ENCODE measurements around the gene GTPBP6. TPM values are rescaled to one million over a fixed set of nuclear protein-coding genes. Genes with fewer than 3 reads are reported as not detected.

GTPBP6 gene
- 69.9 and 75.6 TPM in 2 replicates for total RNA-seq

- ATAC-seq (ENCODE audit: low read depth), result peak; percentile 75
- no peaks in the 10 kb centered on the region for H3K27me3 Mint-ChIP-seq
- ChIA-PET POLR2A (no interaction called here), CTCF (no interaction called here)
- peak within 1 kb of the TSS; percentile 98 for H3K27ac Mint-ChIP-seq
- no peak for TF ChIP-seq CTCF (IDR thresholded peaks at IDR 0.05)
- H3K4me3 Mint-ChIP-seq, result peak within 1 kb of the TSS; percentile 94
- H3K4me1 Mint-ChIP-seq, result peaks cover 32% of the 10 kb centered on the region
- H3K9me3 Mint-ChIP-seq, result no peaks in the 10 kb centered on the region
- H3K36me3 Mint-ChIP-seq (ENCODE audit: low read depth), result peaks cover 16% of the 10 kb centered on the region
- intact Hi-C loops (cut with micrococcal nuclease), result loop anchor here (1.0 to 2.0 kb wide), 3 partner anchors 36 to 1074 kb away; partner anchors contain the start of gene SLC25A6
- peak; percentile 97 for DNase-seq
Measured at GRCh38 chrX:318739-319578, at the start of gene GTPBP6. Gene GTPBP6 (minus strand): TSS chrX:318796. CDS start chrX:318787, 9 bp downstream.

GRCh38 chrX:367866-368265, 49.3 kb upstream of the GTPBP6 start:
- Mint-ChIP-seq H3K27ac (no peak overlapping the region), H3K36me3 (ENCODE audit: low read depth) (peaks cover 4% of the 10 kb centered on the region), H3K4me1 (peaks cover 13% of the 10 kb centered on the region), H3K4me3 (no peak overlapping the region), H3K9me3 (no peaks in the 10 kb centered on the region), H3K27me3 (peaks cover 11% of the 10 kb centered on the region)
- DNase-seq (no peak), ATAC-seq (ENCODE audit: low read depth) (no peak)
- POLR2A ChIA-PET, result no interaction called here
- no peak for TF ChIP-seq CTCF (IDR thresholded peaks at IDR 0.05)
- intact Hi-C loops (cut with micrococcal nuclease), result no loop called here
- CTCF ChIA-PET, result no interaction called here

- H3K4me1 Mint-ChIP-seq, result peaks cover 13% of the 10 kb centered on the region
- H3K9me3 Mint-ChIP-seq, result no peaks in the 10 kb centered on the region
- peaks cover 4% of the 10 kb centered on the region for H3K36me3 Mint-ChIP-seq (ENCODE audit: low read depth)
- ChIA-PET POLR2A (no interaction called here), CTCF (no interaction called here)
- no peak for ATAC-seq (ENCODE audit: low read depth)
- peaks cover 7% of the 10 kb centered on the region for H3K27me3 Mint-ChIP-seq
- intact Hi-C loops (cut with micrococcal nuclease), result no loop called here
- H3K4me3 Mint-ChIP-seq, result no peak overlapping the region
- DNase-seq, result no peak
- TF ChIP-seq CTCF (IDR thresholded peaks at IDR 0.05), result no peak
- no peak overlapping the region for H3K27ac Mint-ChIP-seq
Measured at GRCh38 chrX:367349-367748, 48.8 kb upstream of the GTPBP6 start.

GRCh38 chrX:363621-364375, 45.2 kb upstream of the GTPBP6 start:
- Mint-ChIP-seq H3K36me3 (ENCODE audit: low read depth) (peaks cover 30% of the 10 kb centered on the region), H3K4me3 (no peak overlapping the region), H3K9me3 (peaks cover 8% of the 10 kb centered on the region), H3K4me1 (peaks cover 4% of the 10 kb centered on the region), H3K27ac (no peak overlapping the region), H3K27me3 (no peaks in the 10 kb centered on the region)
- DNase-seq (no peak), ATAC-seq (ENCODE audit: low read depth) (no peak)
- ChIA-PET POLR2A (no interaction called here), CTCF (no interaction called here)
- TF ChIP-seq CTCF (IDR thresholded peaks at IDR 0.05), result no peak
- intact Hi-C loops (cut with micrococcal nuclease), result no loop called here

- Mint-ChIP-seq H3K27ac (no peak overlapping the region), H3K27me3 (no peaks in the 10 kb centered on the region), H3K36me3 (ENCODE audit: low read depth) (peaks cover 36% of the 10 kb centered on the region), H3K4me3 (no peak overlapping the region), H3K9me3 (peaks cover 8% of the 10 kb centered on the region), H3K4me1 (peaks cover 4% of the 10 kb centered on the region)
- POLR2A ChIA-PET, result no interaction called here
- no peak for ATAC-seq (ENCODE audit: low read depth)
- TF ChIP-seq CTCF (IDR thresholded peaks at IDR 0.05), result no peak
- CTCF ChIA-PET, result no interaction called here
- intact Hi-C loops (cut with micrococcal nuclease), result no loop called here
- DNase-seq, result no peak
Measured at GRCh38 chrX:362937-363620, 44.5 kb upstream of the GTPBP6 start.

Measured in activated B cell treated with CpG ODN at 0.5 μM for 24 hours (primary cell).